Measurements from ENCODE around the gene SLC7A6.

DNA sequence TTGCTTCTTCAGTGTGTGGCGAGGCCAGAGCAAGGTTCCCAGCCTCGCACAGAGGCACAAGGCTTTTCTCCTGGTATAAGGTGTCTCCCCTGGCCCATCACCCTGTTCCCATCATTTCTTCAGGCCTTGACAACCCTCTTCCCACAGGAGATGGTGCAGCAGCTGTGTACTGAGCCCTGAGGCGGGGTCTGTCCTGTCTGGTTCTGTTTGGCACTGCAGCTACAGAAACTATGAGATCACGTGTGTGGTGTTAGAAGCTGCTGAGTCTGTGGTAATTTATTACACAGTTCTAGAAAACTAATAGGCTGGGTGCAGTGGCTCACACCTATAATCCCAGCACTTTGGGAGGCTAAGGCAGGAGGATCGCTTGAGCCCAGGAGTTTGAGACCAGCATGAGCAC lies 11.9 kb upstream of the SLC7A6 start:
- TF ChIP-seq, protein P1, sequence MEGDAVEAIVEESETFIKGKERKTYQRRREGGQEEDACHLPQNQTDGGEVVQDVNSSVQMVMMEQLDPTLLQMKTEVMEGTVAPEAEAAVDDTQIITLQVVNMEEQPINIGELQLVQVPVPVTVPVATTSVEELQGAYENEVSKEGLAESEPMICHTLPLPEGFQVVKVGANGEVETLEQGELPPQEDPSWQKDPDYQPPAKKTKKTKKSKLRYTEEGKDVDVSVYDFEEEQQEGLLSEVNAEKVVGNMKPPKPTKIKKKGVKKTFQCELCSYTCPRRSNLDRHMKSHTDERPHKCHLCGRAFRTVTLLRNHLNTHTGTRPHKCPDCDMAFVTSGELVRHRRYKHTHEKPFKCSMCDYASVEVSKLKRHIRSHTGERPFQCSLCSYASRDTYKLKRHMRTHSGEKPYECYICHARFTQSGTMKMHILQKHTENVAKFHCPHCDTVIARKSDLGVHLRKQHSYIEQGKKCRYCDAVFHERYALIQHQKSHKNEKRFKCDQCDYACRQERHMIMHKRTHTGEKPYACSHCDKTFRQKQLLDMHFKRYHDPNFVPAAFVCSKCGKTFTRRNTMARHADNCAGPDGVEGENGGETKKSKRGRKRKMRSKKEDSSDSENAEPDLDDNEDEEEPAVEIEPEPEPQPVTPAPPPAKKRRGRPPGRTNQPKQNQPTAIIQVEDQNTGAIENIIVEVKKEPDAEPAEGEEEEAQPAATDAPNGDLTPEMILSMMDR (IDR thresholded peaks at IDR 0.05; ENCODE audit: poor library complexity): no peak
- no peak for TF ChIP-seq EZH2phosphoT487 (IDR thresholded peaks at IDR 0.05; ENCODE audit: low read depth, severe bottlenecking, unreplicated experiment)
